ENCODE results near the gene SMC4. TPM values are rescaled to one million over a fixed set of nuclear protein-coding genes. Genes with fewer than 3 reads are reported as not detected.
A peak's percentile ranks its signal among the peaks of the same experiment; 100 is the strongest.

The SMC4 gene
- total RNA-seq, 1 experiment from 2014 or later: 144 TPM

GRCh38 chr3:160449636-160450598, 50.5 kb downstream of the SMC4 start, which contains the start of gene TRIM59 (continued):
- TF ChIP-seq FOXP4 (CRISPR knock-in tag; IDR thresholded peaks at IDR 0.05) (peak; percentile 91), MXD4 (CRISPR knock-in tag; IDR thresholded peaks at IDR 0.05; ENCODE audit: borderline replicate concordance) (no peak), ZNF396 (CRISPR knock-in tag; IDR thresholded peaks at IDR 0.05; ENCODE audit: borderline replicate concordance) (no peak), RELA (CRISPR knock-in tag; IDR thresholded peaks at IDR 0.05; ENCODE audit: borderline replicate concordance) (peak; percentile 97), GTF2I (CRISPR knock-in tag; conservative IDR thresholded peaks at IDR 0.05) (no peak), PRRX2 (CRISPR knock-in tag; IDR thresholded peaks at IDR 0.05) (no peak), CREB1 (CRISPR knock-in tag; IDR thresholded peaks at IDR 0.05) (peak; percentile 99), USF2 (CRISPR knock-in tag; IDR thresholded peaks at IDR 0.05) (peak; percentile 53), PRDM15 (CRISPR knock-in tag; IDR thresholded peaks at IDR 0.05) (peak; percentile 63), ERG (CRISPR knock-in tag; IDR thresholded peaks at IDR 0.05) (no peak), NFE2L1 (CRISPR knock-in tag; IDR thresholded peaks at IDR 0.05) (peak; percentile 97), AFF4 (CRISPR knock-in tag; IDR thresholded peaks at IDR 0.05; ENCODE audit: borderline replicate concordance) (peak; percentile 100), ZNF425 (CRISPR knock-in tag; conservative IDR thresholded peaks at IDR 0.05) (no peak)
- TF ChIP-seq, protein P1, sequence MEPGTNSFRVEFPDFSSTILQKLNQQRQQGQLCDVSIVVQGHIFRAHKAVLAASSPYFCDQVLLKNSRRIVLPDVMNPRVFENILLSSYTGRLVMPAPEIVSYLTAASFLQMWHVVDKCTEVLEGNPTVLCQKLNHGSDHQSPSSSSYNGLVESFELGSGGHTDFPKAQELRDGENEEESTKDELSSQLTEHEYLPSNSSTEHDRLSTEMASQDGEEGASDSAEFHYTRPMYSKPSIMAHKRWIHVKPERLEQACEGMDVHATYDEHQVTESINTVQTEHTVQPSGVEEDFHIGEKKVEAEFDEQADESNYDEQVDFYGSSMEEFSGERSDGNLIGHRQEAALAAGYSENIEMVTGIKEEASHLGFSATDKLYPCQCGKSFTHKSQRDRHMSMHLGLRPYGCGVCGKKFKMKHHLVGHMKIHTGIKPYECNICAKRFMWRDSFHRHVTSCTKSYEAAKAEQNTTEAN (CRISPR knock-in tag; IDR thresholded peaks at IDR 0.05): no peak; the same call in 1 of the 2 replicates
- TF ChIP-seq, protein P2, sequence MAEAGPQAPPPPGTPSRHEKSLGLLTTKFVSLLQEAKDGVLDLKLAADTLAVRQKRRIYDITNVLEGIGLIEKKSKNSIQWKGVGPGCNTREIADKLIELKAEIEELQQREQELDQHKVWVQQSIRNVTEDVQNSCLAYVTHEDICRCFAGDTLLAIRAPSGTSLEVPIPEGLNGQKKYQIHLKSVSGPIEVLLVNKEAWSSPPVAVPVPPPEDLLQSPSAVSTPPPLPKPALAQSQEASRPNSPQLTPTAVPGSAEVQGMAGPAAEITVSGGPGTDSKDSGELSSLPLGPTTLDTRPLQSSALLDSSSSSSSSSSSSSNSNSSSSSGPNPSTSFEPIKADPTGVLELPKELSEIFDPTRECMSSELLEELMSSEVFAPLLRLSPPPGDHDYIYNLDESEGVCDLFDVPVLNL (CRISPR knock-in tag; IDR thresholded peaks at IDR 0.05; ENCODE audit: borderline replicate concordance, low read depth): peak; percentile 100
- TF ChIP-seq, protein P3, sequence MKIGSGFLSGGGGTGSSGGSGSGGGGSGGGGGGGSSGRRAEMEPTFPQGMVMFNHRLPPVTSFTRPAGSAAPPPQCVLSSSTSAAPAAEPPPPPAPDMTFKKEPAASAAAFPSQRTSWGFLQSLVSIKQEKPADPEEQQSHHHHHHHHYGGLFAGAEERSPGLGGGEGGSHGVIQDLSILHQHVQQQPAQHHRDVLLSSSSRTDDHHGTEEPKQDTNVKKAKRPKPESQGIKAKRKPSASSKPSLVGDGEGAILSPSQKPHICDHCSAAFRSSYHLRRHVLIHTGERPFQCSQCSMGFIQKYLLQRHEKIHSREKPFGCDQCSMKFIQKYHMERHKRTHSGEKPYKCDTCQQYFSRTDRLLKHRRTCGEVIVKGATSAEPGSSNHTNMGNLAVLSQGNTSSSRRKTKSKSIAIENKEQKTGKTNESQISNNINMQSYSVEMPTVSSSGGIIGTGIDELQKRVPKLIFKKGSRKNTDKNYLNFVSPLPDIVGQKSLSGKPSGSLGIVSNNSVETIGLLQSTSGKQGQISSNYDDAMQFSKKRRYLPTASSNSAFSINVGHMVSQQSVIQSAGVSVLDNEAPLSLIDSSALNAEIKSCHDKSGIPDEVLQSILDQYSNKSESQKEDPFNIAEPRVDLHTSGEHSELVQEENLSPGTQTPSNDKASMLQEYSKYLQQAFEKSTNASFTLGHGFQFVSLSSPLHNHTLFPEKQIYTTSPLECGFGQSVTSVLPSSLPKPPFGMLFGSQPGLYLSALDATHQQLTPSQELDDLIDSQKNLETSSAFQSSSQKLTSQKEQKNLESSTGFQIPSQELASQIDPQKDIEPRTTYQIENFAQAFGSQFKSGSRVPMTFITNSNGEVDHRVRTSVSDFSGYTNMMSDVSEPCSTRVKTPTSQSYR (CRISPR knock-in tag; IDR thresholded peaks at IDR 0.05): peak; percentile 99
